Stimulated activated CD4-positive, alpha-beta T cell treated with anti-CD3 and anti-CD28 coated beads, Interleukin-12 subunit alpha, Interleukin-12 subunit beta, amount 100 ng/mL, for 24 hours (primary cell): ENCODE results near the gene WFDC6.

Experiments
- DNase-seq, 2 experiments: peaks; one replicate each; pipeline ENCODE4 v3.0.0-alpha.2; 2020; ENCODE audit warnings: low read depth in 2 of 2

Gene WFDC6

GRCh38 chr20:45515147-45515913, 24.0 kb downstream of the WFDC6 start, which contains the start of gene SPINT3:
Gene SPINT3 (minus strand): TSS chr20:45515622. CDS start chr20:45515608, 14 bp downstream.
- DNase-seq: no peak

- DNase-seq: no peak
Measured at GRCh38 chr20:45510242-45510862, 28.9 kb downstream of the WFDC6 start.

- no peak for DNase-seq
Measured at GRCh38 chr20:45509091-45509490, 30.2 kb downstream of the WFDC6 start.

GRCh38 chr20:45508068-45508886, 31.0 kb downstream of the WFDC6 start:
- no peak for DNase-seq

- DNase-seq: no peak
Measured at GRCh38 chr20:45507011-45507820, 32.1 kb downstream of the WFDC6 start.

DNA sequence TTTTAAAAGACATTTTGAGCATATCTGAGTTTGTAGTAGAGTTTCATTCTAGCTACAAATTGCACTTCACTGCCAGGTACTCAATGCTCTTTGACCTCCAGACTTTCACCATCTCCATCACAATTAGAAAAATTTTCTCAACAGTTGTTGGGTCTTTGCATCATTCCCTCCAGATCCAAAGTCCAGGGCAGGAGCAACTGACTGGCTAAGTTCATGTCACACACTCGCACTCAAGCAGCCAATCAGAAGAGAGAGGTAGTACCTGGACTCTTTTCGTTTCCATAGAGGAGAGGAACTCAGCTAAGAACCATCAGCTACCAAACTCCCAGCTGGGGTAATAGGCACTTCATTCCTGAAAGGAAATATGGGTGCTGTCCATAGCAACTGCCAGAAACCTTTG, 32.9 kb downstream of the WFDC6 start:
- DNase-seq: no peak

GRCh38 chr20:45503403-45503802, 35.9 kb downstream of the WFDC6 start:
- no peak for DNase-seq

DNA sequence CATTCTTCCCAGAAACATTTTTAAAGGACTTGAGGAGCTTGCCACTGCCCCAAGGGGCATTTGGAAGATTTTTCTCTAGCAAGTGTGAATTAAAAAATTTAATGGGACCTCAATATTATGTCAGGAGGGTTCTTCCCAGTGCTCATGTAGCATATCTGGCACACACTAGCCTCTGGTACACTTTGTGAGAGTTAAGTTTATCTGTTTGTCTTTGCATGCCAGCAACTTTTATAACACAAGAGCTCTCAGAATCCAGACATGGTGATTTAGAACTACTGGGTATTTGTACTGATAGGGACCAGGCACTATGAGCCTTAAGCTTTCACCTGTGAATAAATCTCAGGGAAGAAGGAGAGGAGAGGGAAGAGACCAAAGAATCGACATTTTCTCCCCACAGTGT, 36.7 kb downstream of the WFDC6 start:
- DNase-seq: no peak

GRCh38 chr20:45501600-45501999, 37.7 kb downstream of the WFDC6 start:
- DNase-seq: no peak

- DNase-seq: no peak
Measured at GRCh38 chr20:45500022-45500421, 39.3 kb downstream of the WFDC6 start.

GRCh38 chr20:45497971-45498494, 41.2 kb downstream of the WFDC6 start:
- DNase-seq: no peak

- DNase-seq: no peak
Measured at GRCh38 chr20:45496166-45496565, 43.1 kb downstream of the WFDC6 start.

DNA sequence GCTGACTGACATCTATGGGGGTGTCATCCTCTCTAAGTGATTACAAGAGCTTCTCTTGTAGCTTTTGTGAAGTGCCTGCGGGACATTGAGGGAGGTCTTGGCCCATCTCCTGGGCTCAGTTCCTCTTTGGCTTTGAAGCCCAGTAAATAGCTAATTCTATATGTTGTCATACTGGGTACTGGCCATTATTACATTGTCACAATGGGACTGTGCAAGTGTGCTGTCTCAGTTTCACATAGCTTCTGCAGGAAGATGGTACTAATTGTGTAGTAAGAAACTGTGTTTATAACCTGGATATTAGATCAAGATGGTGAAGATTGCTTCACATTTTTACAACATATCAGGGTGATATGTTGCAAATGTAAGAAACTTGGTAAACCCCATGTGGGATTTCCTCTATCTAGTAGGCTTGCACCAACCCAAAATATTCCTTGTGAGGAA, 43.8 kb downstream of the WFDC6 start:
- DNase-seq: no peak

DNA sequence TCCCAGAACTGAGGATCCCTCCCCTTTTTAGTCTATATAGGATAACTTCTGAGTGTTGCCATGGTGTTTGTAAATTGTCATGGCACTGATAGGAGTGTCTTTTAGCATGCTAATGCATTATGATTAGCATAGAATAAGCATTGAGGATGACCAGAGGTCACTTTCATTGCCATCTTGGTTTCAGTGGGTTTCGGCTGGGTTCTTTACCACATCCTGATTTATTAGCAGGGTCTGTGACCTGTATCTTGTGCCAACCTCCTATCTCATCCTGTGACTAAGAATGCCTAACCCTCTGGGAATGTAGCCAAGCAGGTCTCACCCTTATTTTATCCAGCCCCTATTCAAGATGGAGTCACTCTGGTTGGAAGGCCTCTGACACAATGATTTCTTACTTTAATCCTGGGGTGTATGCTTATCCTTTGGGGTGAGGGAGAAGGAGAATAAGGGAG, 50.2 kb downstream of the WFDC6 start:
- no peak for DNase-seq

DNA sequence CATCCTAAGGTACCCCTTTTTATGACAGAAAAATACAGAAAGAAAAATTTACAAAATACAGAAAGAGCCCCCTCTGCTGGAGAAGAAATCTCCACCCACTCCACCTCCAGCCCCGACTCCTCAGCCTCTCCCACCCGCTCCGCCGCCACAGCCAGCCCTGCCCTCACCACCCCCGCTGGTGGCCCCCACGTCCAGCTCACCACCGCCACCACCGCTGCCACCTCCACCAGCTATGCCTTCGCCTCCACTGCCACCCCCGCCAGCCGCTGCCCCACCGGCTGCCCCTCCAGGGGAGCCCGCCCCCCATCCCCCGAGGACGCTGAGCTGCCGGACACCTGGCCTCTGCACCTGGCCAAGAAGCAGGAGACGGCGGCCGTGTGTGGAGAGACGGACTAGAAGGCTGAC, 52.0 kb downstream of the WFDC6 start:
- DNase-seq: no peak

- DNase-seq: no peak
Measured at GRCh38 chr20:45485388-45485787, 53.9 kb downstream of the WFDC6 start.

DNA sequence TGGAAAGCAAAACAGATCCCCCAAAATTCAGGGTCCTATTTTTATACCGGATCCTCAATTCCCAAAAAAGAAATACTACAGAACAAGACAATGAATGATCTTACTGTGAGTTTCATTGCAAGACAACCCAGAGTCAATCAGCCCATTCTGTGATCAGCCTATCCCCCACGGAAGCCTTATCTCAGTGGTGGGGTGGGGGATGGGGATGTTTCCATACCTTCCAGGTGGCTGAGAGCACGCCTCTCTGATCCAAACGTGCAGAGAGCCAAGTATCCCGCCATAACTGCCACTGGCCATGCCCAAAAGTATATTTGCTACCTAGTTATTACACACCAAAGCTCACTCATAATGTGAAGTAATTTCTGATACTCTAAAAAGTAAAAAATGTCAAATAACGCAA, 54.6 kb downstream of the WFDC6 start:
- no peak for DNase-seq
